Hippocampal formation (tissue), 2 donors: ENCODE results near the gene KLK6.

Source experiments
- DNase-seq, 2 donors: peaks; one replicate each; lab custom pipeline; 2025; lab: John Stamatoyannopoulos, UW

KLK6 gene

GRCh38 chr19:50910722-50911121 lies 58.7 kb downstream of the KLK6 start:
- DNase-seq = no peak

GRCh38 chr19:50909240-50910070 lies 59.9 kb downstream of the KLK6 start:
- DNase-seq = no peak
